ENCODE measurements around the gene SS18L1. TPM values are rescaled to one million over a fixed set of nuclear protein-coding genes. Genes with fewer than 3 reads are reported as not detected.

The SS18L1 gene
- polyA plus RNA-seq, 1 of the 3 experiments (the other 2 are of a cell fraction), result 10.7 TPM

DNA sequence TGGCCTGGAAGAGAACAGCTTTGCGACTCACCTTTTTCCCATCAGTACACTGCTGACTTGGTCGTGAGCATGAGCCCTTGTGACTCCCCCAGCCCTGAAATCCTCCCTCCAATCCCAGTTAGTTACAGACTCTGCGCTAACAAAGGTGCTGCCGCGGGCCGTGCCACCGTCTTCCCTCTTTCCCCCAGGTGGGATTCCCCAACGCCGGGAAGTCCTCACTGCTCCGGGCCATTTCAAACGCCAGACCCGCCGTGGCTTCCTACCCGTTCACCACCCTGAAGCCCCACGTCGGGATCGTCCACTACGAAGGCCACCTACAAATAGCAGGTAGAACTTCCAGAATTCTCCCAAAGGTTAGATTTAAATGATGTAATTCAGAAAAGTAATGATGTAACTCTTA, 55.4 kb downstream of the SS18L1 start:
- Histone ChIP-seq H2AFZ (ENCODE audit: low read depth) (no peak overlapping the region), H3K36me3 (replicated peaks in 1 of 2; ENCODE audit: control insufficient read depth in 1 of 2, insufficient read depth in 2 of 2, low read length in 1 of 2) (peaks cover 22 to 57% of the 10 kb centered on the region in 2 experiments), H3K9ac (no peak overlapping the region), H3K9me3 (no peaks in the 10 kb centered on the region), H3K9me2 (no peaks in the 10 kb centered on the region), H3K27ac (ENCODE audit: low read depth in 2 of 2, low read length in 1 of 2) (no peak overlapping the region), H3K27me3 (ENCODE audit: insufficient read depth) (no peaks in the 10 kb centered on the region), H3K4me3 (ENCODE audit: low read depth in 2 of 2, low read length in 1 of 2) (no peak overlapping the region), H3F3A (replicated peaks; ENCODE audit: insufficient read depth) (no peaks in the 10 kb centered on the region), H3K4me2 (no peak overlapping the region), H4K20me1 (ENCODE audit: insufficient read depth) (no peaks in the 10 kb centered on the region), H3K79me2 (ENCODE audit: insufficient read depth) (no peaks in the 10 kb centered on the region), H3K4me1 (ENCODE audit: control insufficient read depth in 1 of 2, insufficient read depth in 2 of 2, low read depth in 1 of 2, low read length in 1 of 2) (no peaks in the 10 kb centered on the region; a peak in 1 of 4 replicates)
- ChIA-PET CTCF (interaction anchor here (0.9 to 1.8 kb wide), 3 partner anchors 12 to 188 kb away, joined by 3 to 5 read pairs (median 3); no protein-coding TSS in a partner anchor), POLR2A (no interaction called here)
- over 99% methylated on average over 11 of the region's 18 CpGs for WGBS (ENCODE audit: low lambda C conversion rate)
- TF ChIP-seq RXRA (IDR thresholded peaks at IDR 0.05; ENCODE audit: borderline replicate concordance, low read depth) (no peak), YY1 (IDR thresholded peaks at IDR 0.05; ENCODE audit: low read depth) (no peak), MEF2A (IDR thresholded peaks at IDR 0.05; ENCODE audit: borderline replicate concordance, low read depth) (no peak), RCOR1 (IDR thresholded peaks at IDR 0.05; ENCODE audit: low read length) (no peak), EP300 (IDR thresholded peaks at IDR 0.05; ENCODE audit: borderline replicate concordance in 1 of 2, low read depth in 1 of 2, low read length in 1 of 2) (no peak), SMC3 (IDR thresholded peaks at IDR 0.05; ENCODE audit: low read depth, low read length) (no peak)
- no peak for DNase-seq

DNA sequence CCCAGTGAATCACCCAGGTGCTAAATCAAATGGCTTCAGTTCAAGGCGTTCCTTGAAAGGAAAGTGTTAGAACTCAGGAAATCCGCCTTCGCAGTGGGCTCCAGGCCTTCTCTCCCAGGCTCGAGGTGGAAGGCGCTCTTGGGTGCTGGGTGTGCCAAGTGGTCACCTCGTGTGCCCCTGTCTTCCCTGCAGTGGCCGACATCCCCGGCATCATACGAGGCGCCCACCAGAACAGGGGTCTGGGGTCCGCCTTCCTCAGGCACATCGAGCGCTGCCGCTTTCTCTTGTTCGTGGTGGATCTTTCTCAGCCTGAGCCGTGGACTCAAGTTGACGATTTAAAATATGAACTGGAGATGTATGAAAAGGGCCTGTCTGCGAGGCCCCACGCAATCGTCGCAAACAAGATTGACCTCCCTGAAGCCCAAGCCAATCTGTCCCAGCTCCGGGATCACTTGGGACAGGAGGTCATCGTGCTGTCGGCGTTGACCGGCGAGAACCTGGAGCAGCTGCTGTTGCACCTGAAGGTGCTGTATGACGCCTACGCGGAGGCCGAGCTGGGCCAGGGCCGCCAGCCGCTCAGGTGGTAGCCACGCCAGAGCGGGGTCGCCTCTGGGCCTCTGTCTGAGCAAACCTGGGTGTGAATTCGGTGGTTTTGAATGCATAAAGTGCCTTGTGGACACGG, 57.1 kb downstream of the SS18L1 start:
- no peak for DNase-seq
- ChIA-PET POLR2A (no interaction called here), CTCF (interaction anchor here (0.9 kb wide), 1 partner anchor 16 kb away, joined by 3 read pairs; no protein-coding TSS in a partner anchor)
- Histone ChIP-seq H2AFZ (ENCODE audit: low read depth) (no peak overlapping the region), H3K9me3 (no peaks in the 10 kb centered on the region), H3K36me3 (replicated peaks in 1 of 2; ENCODE audit: control insufficient read depth in 1 of 2, insufficient read depth in 2 of 2, low read length in 1 of 2) (peaks cover 22 to 49% of the 10 kb centered on the region in 2 experiments), H3K79me2 (ENCODE audit: insufficient read depth) (no peaks in the 10 kb centered on the region), H3K4me3 (ENCODE audit: low read depth in 2 of 2, low read length in 1 of 2) (no peak overlapping the region), H3K9me2 (no peaks in the 10 kb centered on the region), H3K4me1 (ENCODE audit: control insufficient read depth in 1 of 2, insufficient read depth in 2 of 2, low read depth in 1 of 2, low read length in 1 of 2) (no peaks in the 10 kb centered on the region; a peak in 1 of 4 replicates), H3K4me2 (no peak overlapping the region), H3F3A (replicated peaks; ENCODE audit: insufficient read depth) (no peaks in the 10 kb centered on the region), H3K9ac (no peak overlapping the region), H3K27ac (ENCODE audit: low read depth in 2 of 2, low read length in 1 of 2) (no peak overlapping the region), H3K27me3 (ENCODE audit: insufficient read depth) (no peaks in the 10 kb centered on the region), H4K20me1 (ENCODE audit: insufficient read depth) (no peaks in the 10 kb centered on the region)
- 98% methylated on average over 16 of the region's 38 CpGs for WGBS (ENCODE audit: low lambda C conversion rate)
- TF ChIP-seq GABPA (IDR thresholded peaks at IDR 0.05; ENCODE audit: low read depth) (no peak), MXI1 (IDR thresholded peaks at IDR 0.05; ENCODE audit: low read depth, low read length) (no peak), RFX5 (IDR thresholded peaks at IDR 0.05; ENCODE audit: low read length) (no peak), EP300 (IDR thresholded peaks at IDR 0.05; ENCODE audit: borderline replicate concordance in 1 of 2, low read depth in 1 of 2, low read length in 1 of 2) (no peak), RAD21 (IDR thresholded peaks at IDR 0.05; ENCODE audit: low read length) (no peak), FOXJ3 (CRISPR knock-in tag; IDR thresholded peaks at IDR 0.05) (no peak), RCOR1 (IDR thresholded peaks at IDR 0.05; ENCODE audit: low read length) (no peak), YY1 (IDR thresholded peaks at IDR 0.05; ENCODE audit: low read depth) (no peak)
- TF ChIP-seq, protein P1, sequence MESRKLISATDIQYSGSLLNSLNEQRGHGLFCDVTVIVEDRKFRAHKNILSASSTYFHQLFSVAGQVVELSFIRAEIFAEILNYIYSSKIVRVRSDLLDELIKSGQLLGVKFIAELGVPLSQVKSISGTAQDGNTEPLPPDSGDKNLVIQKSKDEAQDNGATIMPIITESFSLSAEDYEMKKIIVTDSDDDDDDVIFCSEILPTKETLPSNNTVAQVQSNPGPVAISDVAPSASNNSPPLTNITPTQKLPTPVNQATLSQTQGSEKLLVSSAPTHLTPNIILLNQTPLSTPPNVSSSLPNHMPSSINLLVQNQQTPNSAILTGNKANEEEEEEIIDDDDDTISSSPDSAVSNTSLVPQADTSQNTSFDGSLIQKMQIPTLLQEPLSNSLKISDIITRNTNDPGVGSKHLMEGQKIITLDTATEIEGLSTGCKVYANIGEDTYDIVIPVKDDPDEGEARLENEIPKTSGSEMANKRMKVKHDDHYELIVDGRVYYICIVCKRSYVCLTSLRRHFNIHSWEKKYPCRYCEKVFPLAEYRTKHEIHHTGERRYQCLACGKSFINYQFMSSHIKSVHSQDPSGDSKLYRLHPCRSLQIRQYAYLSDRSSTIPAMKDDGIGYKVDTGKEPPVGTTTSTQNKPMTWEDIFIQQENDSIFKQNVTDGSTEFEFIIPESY (IDR thresholded peaks at IDR 0.05; ENCODE audit: borderline replicate concordance, low read depth), result no peak
- TF ChIP-seq, protein P2, sequence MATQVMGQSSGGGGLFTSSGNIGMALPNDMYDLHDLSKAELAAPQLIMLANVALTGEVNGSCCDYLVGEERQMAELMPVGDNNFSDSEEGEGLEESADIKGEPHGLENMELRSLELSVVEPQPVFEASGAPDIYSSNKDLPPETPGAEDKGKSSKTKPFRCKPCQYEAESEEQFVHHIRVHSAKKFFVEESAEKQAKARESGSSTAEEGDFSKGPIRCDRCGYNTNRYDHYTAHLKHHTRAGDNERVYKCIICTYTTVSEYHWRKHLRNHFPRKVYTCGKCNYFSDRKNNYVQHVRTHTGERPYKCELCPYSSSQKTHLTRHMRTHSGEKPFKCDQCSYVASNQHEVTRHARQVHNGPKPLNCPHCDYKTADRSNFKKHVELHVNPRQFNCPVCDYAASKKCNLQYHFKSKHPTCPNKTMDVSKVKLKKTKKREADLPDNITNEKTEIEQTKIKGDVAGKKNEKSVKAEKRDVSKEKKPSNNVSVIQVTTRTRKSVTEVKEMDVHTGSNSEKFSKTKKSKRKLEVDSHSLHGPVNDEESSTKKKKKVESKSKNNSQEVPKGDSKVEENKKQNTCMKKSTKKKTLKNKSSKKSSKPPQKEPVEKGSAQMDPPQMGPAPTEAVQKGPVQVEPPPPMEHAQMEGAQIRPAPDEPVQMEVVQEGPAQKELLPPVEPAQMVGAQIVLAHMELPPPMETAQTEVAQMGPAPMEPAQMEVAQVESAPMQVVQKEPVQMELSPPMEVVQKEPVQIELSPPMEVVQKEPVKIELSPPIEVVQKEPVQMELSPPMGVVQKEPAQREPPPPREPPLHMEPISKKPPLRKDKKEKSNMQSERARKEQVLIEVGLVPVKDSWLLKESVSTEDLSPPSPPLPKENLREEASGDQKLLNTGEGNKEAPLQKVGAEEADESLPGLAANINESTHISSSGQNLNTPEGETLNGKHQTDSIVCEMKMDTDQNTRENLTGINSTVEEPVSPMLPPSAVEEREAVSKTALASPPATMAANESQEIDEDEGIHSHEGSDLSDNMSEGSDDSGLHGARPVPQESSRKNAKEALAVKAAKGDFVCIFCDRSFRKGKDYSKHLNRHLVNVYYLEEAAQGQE (IDR thresholded peaks at IDR 0.05; ENCODE audit: low read depth, low read length), result no peak

Measured in SK-N-SH (cell line).